Stromal cell of bone marrow (primary cell): ENCODE data around the gene EGFR.
A peak's percentile ranks its signal among the peaks of the same experiment; 100 is the strongest.

Source experiments
- DNase-seq: peaks from one replicate; pipeline ENCODE4 v3.0.0-alpha.2; 2012; ENCODE audit warnings: low read depth

Gene EGFR

GRCh38 chr7:55127622-55128081 is 108.8 kb downstream of the EGFR start:
- DNase-seq: peak; percentile 79

DNA sequence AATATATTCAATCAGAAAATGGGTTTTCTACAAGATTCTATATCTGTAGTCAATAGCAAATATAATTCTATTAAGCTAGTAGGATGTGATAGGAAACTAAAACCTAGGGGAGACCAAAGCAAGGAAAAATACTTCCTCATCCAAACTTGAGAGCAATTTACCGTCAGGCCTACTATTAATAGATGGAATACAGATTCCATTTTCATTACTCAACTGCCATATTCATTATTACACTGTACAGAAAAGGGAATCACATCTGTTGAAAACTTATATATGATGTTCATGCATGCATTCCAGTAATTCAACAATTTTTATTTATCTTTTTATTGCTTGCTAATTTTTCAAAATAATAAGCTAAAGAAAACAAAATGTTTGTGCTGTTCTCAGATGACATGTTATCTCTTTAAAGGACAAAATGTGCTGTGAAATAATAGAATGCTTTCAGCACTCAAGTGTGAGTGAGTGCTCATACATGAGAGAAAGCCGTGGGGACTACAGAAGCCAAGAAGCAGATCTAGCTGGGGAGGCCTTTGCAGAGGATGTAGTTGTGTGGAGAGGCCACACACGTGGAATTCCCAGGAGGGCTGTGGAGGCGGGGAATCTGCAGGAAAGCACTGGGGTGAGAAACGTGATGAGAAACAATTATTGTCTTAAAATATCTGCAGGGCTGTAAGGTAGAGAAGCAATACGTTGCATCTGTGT is 110.0 kb downstream of the EGFR start:
- no peak for DNase-seq

DNA sequence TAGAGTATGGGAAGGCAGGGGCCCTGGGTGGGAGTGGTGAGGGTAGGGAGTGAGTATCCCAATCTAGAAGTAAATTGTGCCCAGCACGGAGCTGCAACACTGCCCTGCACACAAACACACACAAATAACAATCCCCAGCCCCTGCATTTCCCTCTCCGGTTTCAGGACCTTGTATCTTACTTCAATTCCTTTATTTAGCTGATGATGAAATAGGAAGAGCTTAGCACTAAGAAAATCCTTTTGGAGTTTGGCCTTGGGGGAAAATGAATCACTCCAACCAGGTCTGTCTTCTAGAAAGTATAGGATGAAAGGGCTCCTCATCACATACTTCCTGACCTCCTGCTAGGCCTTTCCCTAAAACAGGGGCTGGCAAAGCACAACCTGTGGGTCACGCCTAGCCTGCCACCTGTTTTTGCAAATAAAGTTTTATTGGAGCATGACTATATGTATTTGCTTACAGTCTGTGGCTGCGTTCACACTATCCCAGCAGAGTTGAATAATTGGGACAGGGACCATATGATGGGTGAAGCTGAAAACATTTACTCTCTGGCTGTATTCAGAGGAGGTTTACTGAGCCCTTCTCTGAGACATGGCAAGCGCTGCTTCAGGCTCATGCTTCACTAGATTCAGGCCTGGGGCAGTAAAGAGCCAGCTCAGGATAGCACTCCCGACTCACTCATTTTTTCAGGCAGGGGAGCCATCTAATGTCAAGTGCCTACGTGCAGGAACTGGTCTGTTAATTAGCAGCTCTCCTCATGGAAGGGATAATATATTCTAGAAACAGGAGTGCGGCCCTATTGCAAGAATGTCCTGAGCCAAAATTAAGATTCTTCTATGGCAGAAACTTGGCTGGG is 111.0 kb downstream of the EGFR start:
- no peak for DNase-seq

DNA sequence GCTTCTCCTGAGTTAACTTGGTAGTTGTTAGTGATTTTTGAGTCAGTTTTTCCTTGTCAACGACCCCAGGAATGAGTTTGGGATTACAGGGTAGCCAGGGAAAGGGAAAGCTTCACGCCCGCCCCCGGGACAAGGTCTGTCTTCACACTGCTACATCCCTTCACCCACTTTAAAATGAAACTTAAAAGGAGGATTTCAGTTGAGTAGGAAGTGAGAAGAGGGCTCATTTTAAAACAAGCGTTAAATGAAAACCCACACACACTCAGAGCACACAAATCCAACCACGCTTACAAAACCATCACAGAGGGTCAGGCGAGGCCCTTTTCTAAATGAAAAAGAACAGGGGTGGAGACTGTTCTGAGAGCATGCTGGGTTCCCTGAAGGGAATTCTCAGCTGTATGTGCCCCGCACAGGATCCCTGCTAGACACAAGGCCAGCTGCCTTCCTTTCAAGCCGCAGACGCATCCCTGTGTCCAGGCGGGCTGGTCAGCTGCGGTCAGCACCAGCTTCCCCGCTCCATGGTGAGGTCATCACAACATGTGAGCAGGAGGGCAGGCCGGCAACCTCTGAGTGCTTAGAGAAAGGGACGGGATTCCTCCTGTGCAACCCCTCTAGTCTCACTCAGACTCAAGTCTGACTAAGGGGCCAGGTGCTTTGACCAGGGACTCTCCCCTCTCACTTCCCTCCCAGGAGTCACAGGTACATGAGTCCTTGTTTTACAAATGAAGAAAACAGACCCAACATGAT is 111.8 kb downstream of the EGFR start:
- peak; percentile 76 for DNase-seq

DNA sequence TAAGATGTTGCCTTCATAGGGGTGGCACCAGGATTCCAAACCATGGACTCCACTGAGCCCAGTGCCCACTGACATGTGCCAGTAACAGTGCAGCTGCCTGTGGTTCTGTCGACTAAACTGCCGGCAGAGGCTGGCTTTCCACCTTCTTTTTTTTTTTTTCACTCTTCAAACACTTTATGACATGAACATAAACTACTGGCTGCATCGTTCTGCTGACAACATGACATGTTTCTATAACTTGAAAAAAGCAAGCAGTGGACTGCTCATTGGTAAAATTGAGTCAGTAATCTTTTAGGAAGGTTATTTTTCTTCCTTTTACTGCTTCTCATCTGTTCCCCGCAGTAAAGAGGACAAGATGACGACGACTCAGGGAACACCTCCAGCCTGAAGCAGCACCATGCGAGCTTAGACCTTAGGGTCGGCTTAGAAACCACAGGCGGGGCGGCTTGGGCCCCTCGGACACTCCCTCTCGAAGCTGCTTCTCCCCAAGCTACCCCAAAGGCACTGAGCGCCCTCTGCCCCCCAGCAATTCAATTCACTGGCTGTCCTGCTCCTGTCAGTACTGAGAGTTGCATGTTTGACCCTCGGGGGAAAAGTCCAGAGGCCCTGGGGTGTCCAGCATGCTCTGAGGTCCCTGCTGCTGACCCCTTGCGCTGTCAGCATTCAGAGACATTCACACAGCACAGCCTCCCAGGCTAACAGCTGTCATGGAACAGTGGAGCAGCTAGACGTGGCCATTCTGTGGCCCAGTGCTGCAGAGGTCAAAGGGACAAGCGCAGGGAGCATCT is 112.5 kb downstream of the EGFR start:
- no peak for DNase-seq

GRCh38 chr7:55132550-55132889 is 113.7 kb downstream of the EGFR start:
- no peak for DNase-seq

- peak; percentile 97 for DNase-seq
These were observed 114.2 kb downstream of the EGFR start for GRCh38 chr7:55132890-55133551.

GRCh38 chr7:55133630-55134358 is 115.0 kb downstream of the EGFR start:
- peak; percentile 96 for DNase-seq

DNA sequence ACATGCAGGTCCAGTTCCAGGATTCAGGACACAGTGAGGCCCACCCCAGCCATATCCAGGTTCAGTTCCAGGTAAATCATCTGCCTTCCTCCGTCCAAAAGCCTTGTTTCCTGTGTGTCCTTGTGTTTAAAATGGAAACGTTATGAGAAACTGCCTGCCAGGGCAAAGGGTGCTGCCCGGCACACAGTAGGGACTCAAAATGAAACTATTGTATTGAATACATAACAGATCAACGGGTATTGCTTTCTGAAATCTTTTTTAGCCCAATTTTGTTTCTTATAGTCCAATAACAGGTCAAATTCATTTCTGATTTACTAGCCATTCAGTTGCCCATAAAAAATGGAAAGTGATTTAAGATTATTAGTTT is 115.5 kb downstream of the EGFR start:
- no peak for DNase-seq

GRCh38 chr7:55134786-55135185 is 116.0 kb downstream of the EGFR start:
- no peak for DNase-seq

DNA sequence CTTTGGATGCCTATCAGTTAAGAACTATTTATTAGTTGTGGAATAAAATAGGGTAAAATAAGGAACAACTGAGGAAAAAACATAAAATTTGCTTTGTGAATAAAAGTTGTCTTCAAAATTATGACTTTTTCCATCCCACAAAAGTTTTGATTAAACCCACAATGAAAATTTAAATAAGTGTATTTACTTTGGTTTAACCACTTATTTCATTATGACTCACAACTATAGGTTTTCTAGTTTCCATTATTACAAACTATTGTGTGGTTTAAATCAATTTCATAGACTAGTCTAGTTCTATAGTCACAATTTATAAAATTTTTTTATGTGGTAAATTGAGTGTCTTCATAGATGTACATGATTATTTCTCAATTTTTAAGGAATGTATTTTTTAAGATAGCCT is 116.6 kb downstream of the EGFR start:
- DNase-seq: no peak

DNA sequence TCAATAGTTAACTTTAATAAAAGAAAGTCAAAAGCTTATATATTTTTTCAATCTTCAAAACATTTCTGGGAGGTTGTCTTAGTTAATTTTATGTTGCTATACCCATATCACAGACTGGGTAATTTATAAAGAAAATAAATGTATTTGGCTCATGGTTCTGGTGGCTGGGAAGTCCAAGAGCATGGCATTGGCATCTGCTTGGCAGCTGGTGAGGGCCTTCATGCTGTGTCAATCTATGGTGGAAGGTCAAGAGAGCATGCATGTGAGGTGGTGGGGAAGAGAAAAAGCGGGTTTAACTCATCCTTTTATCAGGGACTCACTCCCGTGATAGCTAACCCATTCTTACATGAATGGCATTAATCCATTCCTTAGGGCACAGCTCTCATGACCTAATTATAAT is 119.8 kb downstream of the EGFR start:
- DNase-seq: no peak

GRCh38 chr7:55140221-55140940 is 121.6 kb downstream of the EGFR start:
- peak; percentile 53 for DNase-seq

DNA sequence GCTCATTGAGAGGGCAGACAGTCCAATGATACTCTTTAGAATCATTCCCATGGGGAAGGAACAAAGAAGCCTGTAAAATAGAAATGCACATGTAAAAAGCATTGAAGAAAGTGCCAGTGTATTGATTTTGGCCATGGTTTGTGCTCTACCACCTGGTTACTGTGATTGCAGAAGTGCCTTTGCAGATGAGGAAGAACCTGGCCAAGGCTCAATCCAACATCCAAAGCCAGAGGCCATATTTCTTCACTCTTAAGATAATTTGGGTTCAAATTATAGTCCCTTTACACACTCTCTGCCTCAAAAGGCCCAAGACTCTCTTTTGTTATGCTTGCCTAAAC is 122.1 kb downstream of the EGFR start:
- DNase-seq: no peak

- no peak for DNase-seq
These were observed 124.2 kb downstream of the EGFR start for GRCh38 chr7:55142919-55143600.

GRCh38 chr7:55144333-55145317 is 125.8 kb downstream of the EGFR start:
- DNase-seq: no peak

DNA sequence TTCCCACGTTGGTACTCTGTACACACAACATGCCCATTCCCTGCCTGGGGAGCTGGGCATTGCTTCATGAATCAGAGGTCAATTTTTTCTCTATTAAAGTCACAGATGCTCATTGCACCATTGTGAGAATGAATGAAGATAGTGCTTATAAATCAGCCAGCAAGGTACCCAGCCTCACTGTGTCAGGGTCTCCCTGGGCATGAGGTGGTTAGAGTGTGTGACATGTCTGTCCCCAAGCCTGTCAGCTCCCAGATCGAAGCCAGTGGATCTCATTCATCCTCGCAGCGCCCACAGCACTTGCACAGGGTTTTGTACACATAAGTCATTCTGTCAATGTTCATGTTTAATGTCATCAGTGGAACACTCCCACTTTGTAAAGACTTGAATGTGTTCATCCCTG is 126.8 kb downstream of the EGFR start:
- DNase-seq: no peak

DNA sequence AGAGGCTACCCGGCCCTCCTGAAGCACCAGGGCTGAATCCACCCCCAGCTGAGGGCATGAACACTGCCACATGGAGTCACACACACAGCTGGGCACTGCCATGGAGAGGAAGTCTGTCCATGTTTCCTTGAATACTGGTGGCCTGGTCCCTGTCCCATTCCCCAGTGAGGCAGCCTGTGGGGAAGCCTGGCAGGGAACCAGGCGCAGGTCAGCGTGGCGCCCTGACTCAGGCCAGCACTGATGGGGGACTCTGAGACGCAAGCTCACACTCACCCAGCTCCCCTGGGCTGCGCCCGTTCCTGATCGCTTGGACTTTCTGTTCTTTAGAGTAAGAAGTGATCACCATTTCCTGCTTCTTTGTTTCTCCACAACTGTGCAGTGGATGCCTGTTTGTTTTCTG is 128.3 kb downstream of the EGFR start:
- no peak for DNase-seq
